K562 (cell line): ENCODE data around the gene UNC119. TPM values are rescaled to one million over a fixed set of nuclear protein-coding genes. Genes with fewer than 3 reads are reported as not detected.

Experiments used
- CBX5 ChIP-seq: IDR thresholded peaks from 2 replicates; pipeline ENCODE4 v1.6.1; 2014; ENCODE audit warnings: low read depth, borderline replicate concordance
- FOXJ3 ChIP-seq: sonication (generic); formaldehyde crosslinking; IDR thresholded peaks from 2 replicates; pipeline ENCODE4 v1.4.0; 2020; ENCODE audit warnings: mild to moderate bottlenecking, missing genetic modification reagents
- HDAC3 ChIP-seq: fragments of 450-650 bp; IDR thresholded peaks from 2 replicates; pipeline ENCODE4 v1.6.1; 2018; ENCODE audit warnings: borderline replicate concordance, mild to moderate bottlenecking, moderate library complexity; ENCODE audit not compliant: partially characterized antibody
- HDAC8 ChIP-seq: fragments of 450-650 bp; IDR thresholded peaks from 2 replicates; pipeline ENCODE4 v1.6.1; 2016; ENCODE audit warnings: mild to moderate bottlenecking, missing genetic modification characterization, moderate library complexity, missing compliant biosample characterization
- KDM1A ChIP-seq, 2 experiments: fragments of 450-650 bp; IDR thresholded peaks; 2 replicates each; pipeline ENCODE4 v1.6.1; 2016; ENCODE audit warnings: mild to moderate bottlenecking in 2 of 2
- MTF1 ChIP-seq: fragments of 250-450 bp; sonication (Bioruptor Pico); IDR thresholded peaks from 2 replicates; pipeline ENCODE4 v1.9.0; 2021; ENCODE audit warnings: moderate library complexity, mild to moderate bottlenecking, inconsistent platforms, borderline replicate concordance
- PRDM10 ChIP-seq: fragments of 450-650 bp; IDR thresholded peaks from 2 replicates; pipeline ENCODE4 v1.6.1; 2018; ENCODE audit not compliant: partially characterized antibody
- PTBP1 ChIP-seq: fragments of 200-400 bp; formaldehyde crosslinking; IDR thresholded peaks from 2 replicates; pipeline ENCODE4 v1.6.1; 2017; ENCODE audit warnings: low read depth, low read length
- RCOR1 ChIP-seq, 2 experiments: IDR thresholded peaks; 2 replicates each; pipeline ENCODE4 v1.6.1; 2012; ENCODE audit warnings: low read depth in 2 of 2, low read length in 2 of 2, borderline replicate concordance in 1 of 2, improper control_type of control experiment in 1 of 2
- SMARCB1 ChIP-seq: IDR thresholded peaks from 2 replicates; pipeline ENCODE4 v1.6.1; 2011; ENCODE audit warnings: improper control_type of control experiment, low read depth; ENCODE audit not compliant: insufficient read length
- ZNF592 ChIP-seq: fragments of 450-650 bp; IDR thresholded peaks from 2 replicates; pipeline ENCODE4 v1.6.1; 2017; ENCODE audit warnings: antibody characterized with exemption, mild to moderate bottlenecking
- polyA plus RNA-seq, 8 experiments: library from polyadenylated mRNA; depleted of rRNA in 4 of 8; stranded (reverse) in 5 of 8; unstranded in 3 of 8; fragments of >200 nt; fragmentation: Nextera tagmentation in 2 of 8; fragmentation: Illumina TruSeq in 1 of 8; extraction: Ambion mirVana in 2 of 8; extraction: Trizol in 1 of 8; gene quantifications; 2 replicates each; pipeline versions ENCODE4 v1.2.1 to v1.2.3, GENCODE V29; 2011 to 2014; ENCODE audit warnings: inconsistent platforms in 1 of 8, missing spikeins in 1 of 8
- total RNA-seq, 7 experiments: library from RNA; depleted of rRNA in 6 of 7; stranded (reverse); fragments of >200 nt in 6 of 7; fragmentation: Illumina TruSeq in 2 of 7; extraction: Trizol in 2 of 7; gene quantifications; 2 replicates each; pipeline versions ENCODE4 v1.2.1 to v1.2.3, GENCODE V29; 2011 to 2021; ENCODE audit warnings: low replicate concordance in 1 of 7
- TF ChIP-seq, protein P1 (sequence below): fragments of 450-650 bp; formaldehyde crosslinking; IDR thresholded peaks from 2 replicates; pipeline ENCODE4 v1.4.0; 2020; ENCODE audit warnings: mild to moderate bottlenecking, moderate library complexity
- TF ChIP-seq, protein P2 (sequence below), 2 experiments: fragments of 200-800 bp in 1 of 2; sonication (Bioruptor generic) in 1 of 2; sonication (generic) in 1 of 2; formaldehyde crosslinking in 1 of 2; IDR thresholded peaks in 1 of 2; conservative IDR thresholded peaks in 1 of 2; 2 replicates each; pipeline versions ENCODE4 v1.5.0 to v1.6.1; 2016 to 2020; ENCODE audit warnings: missing compliant biosample characterization in 1 of 2, missing genetic modification characterization in 1 of 2, missing genetic modification reagents in 1 of 2

The UNC119 gene
- total and polyA plus RNA-seq, 9 of the 15 experiments (the other 6 are each of a cell fraction or from before 2014, with no cell fraction given): 0.37 to 47.7 (median 16.3) TPM

DNA sequence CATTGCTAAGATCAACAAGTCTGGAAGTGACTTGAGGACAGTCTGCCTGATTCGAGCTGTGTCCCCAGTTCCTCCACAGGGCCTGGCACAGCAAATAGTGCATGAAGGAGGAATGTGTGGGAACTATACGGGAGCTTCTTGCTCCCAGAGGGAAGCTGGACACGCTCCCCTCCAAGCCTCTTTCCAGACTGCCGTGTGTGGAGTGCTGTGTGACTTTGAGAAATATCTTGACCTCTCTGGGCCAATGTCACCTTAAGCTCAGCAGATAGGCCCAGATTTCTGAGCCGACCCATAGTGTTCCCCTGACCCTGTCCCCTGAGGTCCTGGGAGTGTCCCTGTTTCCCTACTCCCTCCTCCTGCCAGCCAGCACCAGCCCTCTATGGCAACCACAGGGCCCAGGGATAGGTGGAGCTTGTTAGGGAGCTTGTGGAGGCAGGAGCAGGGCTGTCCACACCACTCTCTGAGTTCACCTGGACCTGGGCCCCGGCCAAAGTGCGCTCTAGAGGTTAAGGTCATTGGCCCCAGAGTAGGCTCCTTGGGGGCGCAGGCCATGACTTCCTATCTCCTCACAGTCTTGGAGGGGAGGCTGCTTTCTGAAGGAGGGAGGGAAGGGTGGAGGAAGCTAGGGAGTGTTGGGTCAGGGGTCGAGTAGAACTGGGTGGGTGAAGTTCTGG is 52.6 kb downstream of the UNC119 start (continued):
- TF ChIP-seq HDAC3 (no peak), MTF1 (CRISPR knock-in tag) (no peak), FOXJ3 (CRISPR knock-in tag) (no peak), SMARCB1 (no peak), ZNF592 (no peak), PRDM10 (no peak), PTBP1 (0 out of 2 replicates have a peak, but pooled peaks have one; percentile 41), KDM1A (IDR thresholded peaks at IDR 0.05) (peak; percentile 71 to 77), RCOR1 (IDR thresholded peaks at IDR 0.05; ENCODE audit: borderline replicate concordance in 1 of 2, low read depth in 2 of 2, low read length in 2 of 2) (0 out of 4 replicates have a peak, but pooled peaks of 1 of the 2 experiments have one; percentile 15), CBX5 (no peak), HDAC8 (tag) (no peak)
- TF ChIP-seq, protein P1, sequence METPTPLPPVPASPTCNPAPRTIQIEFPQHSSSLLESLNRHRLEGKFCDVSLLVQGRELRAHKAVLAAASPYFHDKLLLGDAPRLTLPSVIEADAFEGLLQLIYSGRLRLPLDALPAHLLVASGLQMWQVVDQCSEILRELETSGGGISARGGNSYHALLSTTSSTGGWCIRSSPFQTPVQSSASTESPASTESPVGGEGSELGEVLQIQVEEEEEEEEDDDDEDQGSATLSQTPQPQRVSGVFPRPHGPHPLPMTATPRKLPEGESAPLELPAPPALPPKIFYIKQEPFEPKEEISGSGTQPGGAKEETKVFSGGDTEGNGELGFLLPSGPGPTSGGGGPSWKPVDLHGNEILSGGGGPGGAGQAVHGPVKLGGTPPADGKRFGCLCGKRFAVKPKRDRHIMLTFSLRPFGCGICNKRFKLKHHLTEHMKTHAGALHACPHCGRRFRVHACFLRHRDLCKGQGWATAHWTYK (CRISPR knock-in tag): no peak
- TF ChIP-seq, protein P2, sequence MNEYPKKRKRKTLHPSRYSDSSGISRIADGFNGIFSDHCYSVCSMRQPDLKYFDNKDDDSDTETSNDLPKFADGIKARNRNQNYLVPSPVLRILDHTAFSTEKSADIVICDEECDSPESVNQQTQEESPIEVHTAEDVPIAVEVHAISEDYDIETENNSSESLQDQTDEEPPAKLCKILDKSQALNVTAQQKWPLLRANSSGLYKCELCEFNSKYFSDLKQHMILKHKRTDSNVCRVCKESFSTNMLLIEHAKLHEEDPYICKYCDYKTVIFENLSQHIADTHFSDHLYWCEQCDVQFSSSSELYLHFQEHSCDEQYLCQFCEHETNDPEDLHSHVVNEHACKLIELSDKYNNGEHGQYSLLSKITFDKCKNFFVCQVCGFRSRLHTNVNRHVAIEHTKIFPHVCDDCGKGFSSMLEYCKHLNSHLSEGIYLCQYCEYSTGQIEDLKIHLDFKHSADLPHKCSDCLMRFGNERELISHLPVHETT (CRISPR knock-in tag; conservative IDR thresholded peaks at IDR 0.05 in 1 of 2, IDR thresholded peaks at IDR 0.05 in 1 of 2): no peak
